OCI-M2 (cell line): Measurements from ENCODE around the gene HIP1.
"Not testable (repeated sequence)": the region's sequence is repeated elsewhere in the genome, so short reads cannot be mapped to it uniquely, and the experiment has no call there.

Source experiments
- DNase-seq: peaks from one replicate; lab custom pipeline; 2025; ENCODE audit not compliant: unreplicated experiment; lab: John Stamatoyannopoulos, UW

Gene HIP1

DNA sequence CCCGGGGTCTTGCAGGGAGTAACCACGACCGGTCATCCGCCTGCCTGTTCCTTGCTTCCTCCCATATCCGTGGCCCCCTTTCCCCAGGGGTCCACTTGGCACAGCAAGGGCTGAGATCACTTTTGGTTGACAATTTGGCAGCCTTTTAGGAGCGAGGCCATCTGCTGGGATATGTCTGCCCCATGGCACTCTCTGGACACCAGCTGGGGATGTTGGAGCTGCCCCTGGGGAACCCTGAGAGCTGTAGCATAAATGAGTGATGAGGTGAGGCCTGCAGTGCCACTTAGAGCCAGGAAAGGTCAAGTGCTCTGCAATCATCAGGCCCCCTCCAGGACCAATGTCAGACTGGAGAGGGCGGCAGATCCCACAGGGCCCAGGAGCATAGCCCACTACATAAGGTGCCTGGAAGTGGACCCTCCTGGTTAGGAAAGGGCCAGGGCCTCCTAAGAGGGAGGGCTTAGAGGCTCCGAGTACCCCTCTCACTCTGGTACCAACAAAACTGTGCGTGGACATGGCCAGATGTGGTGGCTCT is 92.1 kb downstream of the HIP1 start:
- DNase-seq = no peak

DNA sequence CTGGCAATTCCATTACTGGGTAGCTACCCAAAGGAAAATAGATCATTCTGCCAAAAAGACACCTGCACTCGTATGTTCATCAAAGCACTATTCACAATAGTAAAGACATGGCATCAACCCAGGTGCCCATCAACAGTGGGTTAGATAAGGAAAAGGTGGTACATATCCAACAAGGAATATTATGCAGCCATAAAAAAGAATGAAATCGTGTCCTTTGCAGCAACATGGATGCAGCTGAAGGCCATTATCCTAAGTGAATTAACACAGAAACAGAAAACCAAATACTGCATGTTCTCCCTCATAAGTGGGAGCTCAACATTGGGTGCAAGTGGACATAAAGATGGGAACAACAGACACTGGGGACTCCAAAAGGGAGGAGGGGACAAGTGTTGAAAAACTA is 93.2 kb downstream of the HIP1 start:
- DNase-seq = no peak

DNA sequence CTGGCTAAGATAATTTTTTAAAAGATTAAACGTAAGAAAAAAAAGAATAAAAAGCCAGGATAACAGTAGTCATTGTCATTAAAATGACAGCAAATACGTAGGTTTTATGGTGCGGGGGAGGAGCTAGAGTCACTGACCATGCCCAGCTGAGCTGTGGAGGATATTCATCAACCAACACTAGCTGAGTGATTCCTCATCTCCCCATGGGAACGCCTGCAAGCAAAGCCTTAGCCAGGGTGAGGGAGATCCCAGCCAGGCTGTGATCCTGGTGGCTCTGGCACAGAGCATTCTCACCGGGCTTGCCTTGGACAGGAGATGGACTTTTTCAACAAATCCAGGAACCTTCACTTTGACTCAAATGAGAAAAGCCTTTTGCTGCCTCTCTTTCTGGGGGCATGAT is 94.2 kb downstream of the HIP1 start:
- DNase-seq = no peak

DNA sequence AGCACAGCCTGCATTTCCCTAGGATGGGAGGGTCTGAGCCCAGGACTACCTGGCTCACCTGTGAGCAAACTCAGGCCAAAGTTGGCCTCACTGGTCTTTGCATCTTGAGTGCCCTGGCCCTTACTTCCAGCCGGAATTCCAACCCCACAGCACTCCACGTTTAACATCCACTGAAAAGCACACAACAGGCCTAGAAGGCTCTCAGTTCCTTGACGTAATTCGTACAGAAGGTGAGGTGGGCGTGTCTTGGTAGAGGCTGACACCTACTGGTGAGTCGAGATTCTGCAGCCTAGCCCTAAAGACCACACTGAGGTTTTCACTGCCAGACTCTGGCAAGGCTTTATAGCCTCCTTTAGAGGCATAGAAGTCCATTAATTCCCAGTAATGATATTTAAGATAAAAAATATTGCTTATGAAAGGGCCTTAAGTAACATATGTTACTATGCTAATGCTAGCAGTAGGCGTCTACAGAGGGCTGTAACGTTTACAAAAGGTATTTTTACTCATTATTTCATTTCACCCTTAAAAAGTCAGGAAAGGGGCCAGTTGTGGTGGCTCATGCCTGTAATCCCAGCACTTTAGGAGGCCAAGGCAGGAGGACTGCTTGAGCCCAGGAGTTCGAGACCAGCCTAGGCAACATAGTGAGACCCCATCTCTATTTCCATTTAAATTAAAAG is 95.8 kb downstream of the HIP1 start:
- DNase-seq = peak; percentile 34

DNA sequence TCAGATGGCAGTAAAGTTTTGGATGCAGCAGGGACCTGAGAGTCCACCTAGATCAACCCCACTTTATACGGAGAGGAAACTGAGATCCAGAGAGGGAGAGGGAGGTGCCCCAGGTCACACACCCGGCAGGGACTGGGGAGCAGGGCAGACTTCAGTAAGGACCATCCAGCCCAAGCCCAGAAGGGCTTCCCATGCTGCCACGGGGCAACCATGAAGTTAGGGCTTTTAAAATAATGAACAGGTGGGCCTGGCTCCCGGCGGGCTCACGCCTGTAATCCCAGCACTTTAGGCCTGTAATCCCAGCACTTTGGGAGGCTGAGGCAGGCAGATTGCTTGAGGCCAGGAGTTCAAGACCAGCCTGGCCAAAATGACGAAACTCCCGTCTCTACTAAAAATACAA is 98.5 kb downstream of the HIP1 start:
- DNase-seq = no peak

DNA sequence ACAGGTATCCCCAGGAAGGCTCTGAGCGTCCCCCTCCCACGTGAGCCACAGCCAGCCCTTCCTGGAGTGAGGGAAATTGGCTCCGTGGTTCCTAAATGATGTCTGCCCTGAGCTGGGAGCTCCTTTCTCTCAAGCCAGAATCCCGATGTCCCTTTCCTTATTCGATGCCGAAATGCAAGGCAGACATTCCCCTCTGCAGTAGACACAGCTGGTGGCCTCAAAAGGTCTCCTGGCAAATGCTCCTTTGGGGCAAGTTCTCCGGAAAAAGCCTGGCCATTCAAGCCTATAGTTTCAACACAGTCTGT is 98.9 kb downstream of the HIP1 start:
- DNase-seq = no peak

DNA sequence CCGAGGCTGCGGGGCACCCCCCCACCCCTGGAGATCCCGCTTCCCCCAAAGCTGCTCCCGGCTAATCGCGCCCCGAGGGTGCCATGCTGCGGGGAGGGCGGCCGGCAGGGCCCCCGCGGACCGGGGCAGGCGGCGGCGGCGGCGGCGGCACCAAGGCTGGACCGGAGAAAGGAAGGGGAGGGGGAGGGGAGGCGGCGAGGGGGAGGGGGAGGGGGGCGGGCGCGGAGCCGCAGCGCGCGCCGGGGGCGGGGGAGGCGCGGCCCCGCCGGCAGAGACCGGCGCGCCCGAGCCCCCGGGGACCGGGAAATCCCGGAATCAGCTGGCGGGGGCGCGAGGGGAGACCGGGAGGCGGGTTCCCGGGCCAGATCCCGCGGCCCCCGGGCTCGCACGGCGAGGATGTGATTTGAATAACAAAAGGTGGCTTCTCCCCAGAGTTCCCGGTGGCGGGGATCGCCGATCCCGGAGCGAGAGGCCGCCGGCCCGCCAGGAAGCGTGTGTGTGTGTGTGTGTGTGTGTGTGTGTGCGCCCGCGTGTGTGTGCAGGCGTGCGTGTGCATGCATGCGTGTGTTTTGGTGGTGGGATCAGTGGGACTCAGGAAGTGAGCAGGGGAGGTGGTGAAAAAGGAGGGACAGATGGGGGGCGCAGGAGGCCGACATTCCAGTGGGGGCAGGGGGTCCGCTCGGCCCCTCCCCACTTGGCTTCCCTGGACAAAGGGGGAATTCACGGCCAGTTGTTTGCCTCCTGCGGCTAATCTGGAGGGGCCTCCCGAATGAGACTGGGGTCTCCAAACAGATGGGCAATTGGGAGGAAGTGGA is 99.5 kb downstream of the HIP1 start:
- no peak for DNase-seq

DNA sequence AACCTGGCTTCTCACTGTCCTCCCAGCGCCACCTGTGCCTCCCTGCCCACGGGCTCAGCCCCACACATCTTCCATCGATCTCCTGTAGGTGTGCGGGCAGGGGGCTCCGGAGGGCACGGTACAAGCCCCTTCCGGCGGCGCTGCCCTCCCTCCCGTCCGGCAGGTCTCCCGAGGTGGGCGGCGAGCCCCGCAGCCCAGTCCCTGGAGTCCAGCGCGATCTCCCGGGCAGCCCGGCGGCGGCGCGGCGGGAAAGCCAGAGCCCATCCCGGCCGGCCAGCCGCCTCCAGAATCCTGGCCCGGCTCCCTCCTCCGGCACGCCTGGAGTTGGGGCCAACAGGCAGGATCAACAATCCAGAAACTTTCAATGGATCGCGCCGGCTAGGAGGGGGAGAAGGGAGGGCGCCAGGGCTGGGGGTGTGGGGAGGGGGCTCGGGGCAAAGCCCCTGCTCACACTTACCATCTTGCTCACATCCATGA is 100.1 kb downstream of the HIP1 start:
- no peak for DNase-seq

DNA sequence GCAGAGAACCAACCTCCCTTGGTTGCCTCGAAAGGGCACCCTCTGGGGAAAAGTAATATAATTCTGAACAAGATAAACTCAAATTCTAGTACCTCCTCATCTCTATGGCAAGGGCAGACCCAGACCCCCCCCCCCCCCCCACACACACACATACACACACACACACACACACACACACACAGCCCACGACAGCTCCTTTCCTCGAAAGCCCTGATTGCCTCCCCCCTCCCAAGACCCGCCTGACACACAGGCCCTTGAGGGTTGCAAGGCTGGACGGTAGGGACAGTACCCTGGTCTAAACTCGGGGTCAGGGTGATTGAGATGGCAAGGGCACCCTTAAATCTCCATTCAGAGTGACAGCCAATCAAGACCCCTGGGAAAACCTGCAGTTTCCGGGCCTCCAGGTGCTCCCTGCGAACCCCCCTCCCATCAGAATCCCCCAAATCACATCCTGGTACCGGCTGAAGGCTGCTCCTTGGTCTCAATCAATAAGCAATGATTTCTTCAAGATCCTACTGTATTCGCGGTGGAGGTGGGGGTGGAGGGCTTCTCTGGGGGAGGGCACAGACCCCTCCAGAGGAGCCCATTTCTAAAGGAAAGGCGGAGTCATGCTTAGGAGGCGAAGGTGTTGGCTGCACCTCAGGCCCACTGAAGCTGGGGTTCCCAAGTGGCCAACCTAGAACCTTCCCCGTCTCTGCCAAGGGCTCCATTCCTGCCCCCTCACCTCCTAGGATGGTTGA is 100.7 kb downstream of the HIP1 start:
- no peak for DNase-seq

DNA sequence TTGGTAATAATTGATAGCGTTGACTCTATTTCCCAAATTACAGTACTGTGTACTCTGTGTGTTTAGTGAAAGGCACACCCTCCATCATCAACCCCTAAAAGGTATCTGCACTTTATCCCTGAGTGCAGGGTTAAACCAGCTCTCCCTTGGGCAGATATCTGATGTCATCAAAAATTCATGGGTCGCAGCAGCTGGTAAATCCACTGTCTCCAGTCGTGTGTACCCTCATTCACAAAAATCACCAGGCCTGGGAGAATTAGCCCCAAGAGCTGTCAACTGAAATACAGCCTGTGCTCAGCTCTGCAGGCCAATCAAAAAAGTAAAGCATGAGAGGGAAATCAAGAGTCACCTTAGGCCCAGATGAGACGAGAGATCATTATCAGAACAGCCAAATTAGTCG is 103.7 kb downstream of the HIP1 start:
- DNase-seq = no peak

DNA sequence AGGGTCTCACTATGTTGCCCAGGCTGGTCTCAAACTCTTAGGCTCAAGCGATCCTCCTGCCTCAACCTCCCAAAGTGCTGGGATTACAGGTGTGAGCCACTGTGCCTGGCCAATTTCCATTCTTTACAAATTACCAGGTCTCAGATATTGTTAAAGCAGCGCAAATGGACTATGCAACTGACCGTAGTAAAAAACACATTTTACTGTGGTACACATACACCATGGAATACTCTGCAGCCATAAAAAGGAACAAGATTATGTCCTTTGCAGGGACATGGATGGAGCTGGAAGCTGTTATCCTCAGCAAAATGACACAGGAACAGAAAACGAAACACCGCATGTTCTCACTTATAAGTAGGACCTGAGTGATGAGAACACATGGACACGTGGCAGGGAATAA is 106.2 kb downstream of the HIP1 start:
- not testable (repeated sequence) for DNase-seq

DNA sequence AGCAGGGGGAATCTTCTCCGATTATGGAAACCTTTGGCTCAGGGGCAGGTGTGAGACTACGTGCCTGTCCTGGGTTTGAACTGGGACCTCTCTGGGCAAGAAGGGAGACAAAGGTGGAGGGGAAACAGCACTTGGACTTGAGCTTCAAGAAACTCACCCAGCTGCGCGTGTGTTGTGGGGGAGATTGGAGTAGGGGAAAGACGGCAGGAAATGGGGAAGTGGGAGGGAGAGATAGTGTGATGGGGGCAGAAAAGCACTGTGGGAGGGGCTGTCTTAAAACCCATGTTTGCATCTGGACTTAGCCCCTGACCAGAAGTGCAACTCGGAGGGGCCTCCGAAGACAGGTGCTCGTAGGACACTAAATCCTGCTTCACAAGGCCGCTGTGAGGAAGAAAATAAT is 107.0 kb downstream of the HIP1 start:
- no peak for DNase-seq

DNA sequence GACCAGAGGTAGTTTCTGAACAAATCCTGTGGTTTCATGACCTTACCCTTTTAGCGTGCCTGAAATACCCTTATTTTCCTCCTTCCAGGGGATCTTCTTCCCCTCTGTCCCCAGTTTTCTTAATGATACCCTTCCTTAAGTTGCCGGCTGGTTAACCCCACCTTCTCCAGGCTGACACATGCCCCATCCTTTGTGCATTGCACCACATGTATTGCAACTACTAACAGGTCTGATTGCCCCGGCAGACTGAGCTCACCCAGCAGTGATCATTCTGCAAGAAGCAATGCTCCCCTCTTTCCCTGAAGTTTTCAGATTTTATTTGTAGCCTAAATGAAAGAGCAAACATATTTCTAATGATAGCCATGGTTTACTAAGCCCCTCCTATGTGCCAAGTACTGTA is 108.2 kb downstream of the HIP1 start:
- DNase-seq = no peak

DNA sequence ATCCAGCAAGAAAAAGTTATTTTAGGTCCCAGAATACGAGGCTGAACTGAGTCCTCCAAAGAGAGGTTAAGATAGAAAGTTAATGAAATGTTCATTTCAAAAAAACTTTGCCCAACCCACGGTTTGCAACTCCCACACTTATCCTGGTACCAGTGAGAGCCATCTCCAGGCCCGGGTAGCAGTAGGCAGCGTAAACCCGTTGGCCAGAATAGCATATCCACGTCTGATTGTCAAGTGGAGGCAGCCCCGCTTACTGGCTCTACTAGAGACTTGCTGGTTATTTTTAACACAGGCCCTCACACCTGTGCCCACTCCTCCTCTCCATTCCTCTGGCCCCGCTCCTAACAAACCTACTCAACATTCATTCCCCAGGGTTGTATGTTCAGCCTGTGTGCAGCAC is 109.7 kb downstream of the HIP1 start:
- no peak for DNase-seq

DNA sequence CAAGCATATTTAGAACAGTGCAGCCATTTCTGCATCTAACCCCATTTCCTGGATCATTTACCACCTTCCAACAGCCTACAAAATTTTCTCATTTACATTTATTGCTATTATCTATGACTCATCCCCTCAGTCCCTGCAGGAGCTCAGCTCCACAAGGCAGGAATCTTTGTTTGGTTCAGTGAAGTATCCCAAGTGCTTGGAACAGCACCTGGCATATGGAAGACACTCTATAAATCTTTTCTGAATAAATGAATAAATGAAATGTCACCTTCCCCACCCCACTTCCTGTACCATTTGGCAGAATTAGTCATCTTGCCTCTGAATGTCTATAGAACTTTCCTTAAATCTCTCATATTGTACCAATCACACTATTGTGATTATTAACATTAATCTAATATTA is 110.7 kb downstream of the HIP1 start:
- no peak for DNase-seq

DNA sequence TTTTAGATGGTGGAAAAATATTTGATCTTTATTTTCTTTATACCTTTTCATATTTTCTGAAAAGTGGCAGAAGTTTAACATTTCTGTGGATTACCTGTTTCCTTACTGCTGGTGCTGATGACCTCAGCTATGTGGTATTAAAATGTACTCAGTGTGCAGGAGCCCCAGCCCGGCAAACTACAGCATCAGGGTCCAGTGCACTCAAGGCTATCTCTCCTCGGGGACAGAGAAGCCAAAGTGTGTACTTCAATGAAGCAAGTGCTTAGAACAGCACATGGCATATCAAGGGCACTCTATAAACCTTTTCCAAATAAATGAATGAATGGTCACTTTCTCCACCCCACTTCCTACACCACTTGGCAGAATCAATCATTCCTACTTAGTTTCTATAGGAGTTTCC is 111.8 kb downstream of the HIP1 start:
- DNase-seq = no peak

DNA sequence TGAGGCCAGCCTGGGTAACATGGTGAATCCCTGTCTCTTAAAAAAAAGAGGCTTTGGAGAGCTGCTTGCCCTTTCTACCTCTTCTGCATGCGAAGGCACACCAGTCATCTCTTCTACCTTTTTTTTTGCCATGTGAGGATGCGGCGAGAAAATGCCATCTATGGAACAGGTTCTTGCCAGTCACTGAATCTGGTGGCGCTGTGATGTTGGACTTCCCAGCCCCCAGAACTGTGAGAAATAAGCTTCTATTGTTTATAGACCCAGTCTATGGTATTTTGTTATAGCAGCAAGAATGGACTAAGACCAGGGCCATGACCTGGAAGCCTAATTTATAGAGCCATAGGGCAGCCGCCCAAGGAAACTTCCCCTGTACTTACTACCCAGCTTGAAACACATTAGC is 112.9 kb downstream of the HIP1 start:
- DNase-seq = no peak

DNA sequence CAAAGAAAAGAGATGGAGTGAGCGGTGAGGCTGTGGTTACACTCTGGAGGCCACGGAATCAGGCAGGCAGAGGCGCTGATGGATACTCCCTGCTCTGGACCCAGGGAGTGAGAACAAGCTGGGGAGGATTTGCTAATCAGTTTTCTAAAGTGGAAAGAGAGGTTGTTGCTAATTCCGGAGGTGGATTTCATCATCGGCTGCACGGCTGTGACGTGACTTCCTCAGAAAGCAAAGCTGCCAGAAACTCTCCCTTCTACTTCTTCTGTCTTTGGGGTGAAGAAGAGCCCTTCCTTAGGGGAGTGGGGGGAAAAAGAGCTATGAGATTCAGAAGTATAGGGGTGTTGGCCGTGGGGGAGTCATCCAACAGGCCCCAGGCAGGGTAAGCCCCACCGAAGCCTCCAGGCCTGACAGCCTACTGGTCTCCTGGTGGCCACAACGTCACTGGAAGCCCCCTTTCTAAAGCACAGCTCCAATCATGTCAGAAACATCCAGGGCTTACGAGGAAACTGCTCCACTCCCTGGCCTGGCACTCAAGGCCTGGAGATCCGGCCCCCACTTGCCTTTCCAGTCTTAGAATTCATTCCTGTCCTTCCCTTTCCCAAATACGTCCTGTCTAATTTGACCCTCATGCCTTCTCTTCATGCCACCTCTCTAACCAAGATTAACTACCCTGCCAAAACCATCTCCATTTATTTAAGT is 114.5 kb downstream of the HIP1 start:
- no peak for DNase-seq

DNA sequence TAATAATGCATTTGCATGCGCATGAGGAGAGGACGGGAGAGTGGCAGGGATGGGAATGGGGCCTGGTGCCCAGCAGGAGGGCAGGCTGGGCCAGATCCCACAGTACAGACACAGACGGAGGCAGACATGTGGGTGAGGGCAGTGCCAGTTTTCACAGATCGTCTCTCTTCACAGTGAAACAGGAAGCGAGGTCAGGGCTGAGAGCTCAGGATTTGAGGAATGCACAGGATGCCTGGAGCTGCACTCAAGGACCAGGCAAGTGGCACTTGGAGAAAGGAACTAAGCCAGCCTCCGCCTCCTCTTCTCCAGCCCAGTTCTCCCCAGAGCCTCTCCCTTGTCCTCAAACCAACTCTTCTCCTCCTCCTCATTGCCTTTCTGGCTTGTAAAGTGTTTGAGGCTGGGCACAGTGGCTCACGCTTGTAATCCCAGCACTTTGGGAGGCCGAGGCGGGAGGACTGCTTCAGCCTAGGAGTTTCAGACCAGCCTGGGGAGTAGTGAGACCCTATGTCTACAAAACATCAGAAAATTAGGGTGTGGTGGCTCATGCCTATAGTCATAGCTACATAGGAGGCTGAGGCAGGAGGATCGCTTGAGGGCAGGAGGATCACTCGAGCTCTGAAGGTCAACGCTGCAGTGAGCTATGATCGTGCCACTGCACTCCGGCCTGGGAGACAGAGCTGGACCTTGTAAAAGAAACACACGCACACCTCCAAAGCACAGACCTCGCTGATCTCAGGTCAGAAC is 115.2 kb downstream of the HIP1 start:
- DNase-seq = no peak

DNA sequence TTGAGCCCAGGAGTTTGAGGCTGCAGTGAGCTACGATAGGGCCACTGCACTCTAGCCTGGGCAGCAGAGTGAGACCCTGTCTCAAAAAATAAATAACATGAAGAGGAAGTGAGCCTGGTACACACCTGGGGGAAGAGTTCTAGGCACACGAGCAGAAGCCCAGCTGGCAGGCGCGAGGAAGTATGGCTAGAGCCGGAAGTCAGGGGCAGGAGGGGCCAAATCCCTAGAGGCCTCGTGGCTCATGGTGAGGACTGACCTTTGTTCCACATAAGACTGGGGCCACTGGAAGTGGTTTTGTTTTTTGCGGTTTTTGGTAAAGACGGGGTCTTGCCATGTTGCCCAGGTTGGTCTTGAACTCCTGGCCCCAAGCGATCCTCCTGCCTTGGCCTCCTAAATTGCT is 117.6 kb downstream of the HIP1 start:
- DNase-seq = no peak

DNA sequence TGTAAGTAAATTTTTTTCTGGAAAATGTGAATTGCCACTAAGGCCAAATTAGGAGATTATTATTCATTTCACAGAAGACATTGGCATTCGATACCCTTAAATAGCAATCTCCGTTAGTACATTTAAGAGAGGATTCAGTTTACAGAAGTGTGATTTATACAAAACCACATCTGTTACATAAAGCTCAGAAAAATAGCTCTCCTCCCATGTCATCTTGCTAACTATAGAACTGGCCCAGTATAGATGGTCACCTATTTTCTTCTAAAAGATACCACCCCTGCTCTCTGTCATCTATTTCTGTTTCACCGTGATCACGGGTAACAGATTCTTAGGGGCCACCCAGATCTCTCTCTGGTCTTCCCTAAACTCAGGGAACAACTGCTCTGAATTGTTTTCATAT is 119.1 kb downstream of the HIP1 start:
- DNase-seq = no peak
